NCI-H748 (cell line): ENCODE measurements around the gene SLC2A10.
"Not testable (repeated sequence)": the region's sequence is repeated elsewhere in the genome, so short reads cannot be mapped to it uniquely, and the experiment has no call there.

Experiments
- DNase-seq: peaks from one replicate; lab custom pipeline; 2025; ENCODE audit not compliant: unreplicated experiment; lab: John Stamatoyannopoulos, UW

The SLC2A10 gene

GRCh38 chr20:46709459-46710152 lies at the start of gene SLC2A10:
SLC2A10 (plus strand) TSS chr20:46709649; CDS start chr20:46709737, 88 bp downstream.
- no peak for DNase-seq

GRCh38 chr20:46660487-46660886 lies 49.0 kb upstream of the SLC2A10 start:
- no peak for DNase-seq

GRCh38 chr20:46661659-46662058 lies 47.8 kb upstream of the SLC2A10 start:
- DNase-seq, result no peak

GRCh38 chr20:46663531-46663930 lies 45.9 kb upstream of the SLC2A10 start:
- no peak for DNase-seq

- no peak for DNase-seq
These were observed 43.8 kb upstream of the SLC2A10 start for GRCh38 chr20:46665602-46666001.

GRCh38 chr20:46666306-46666705 lies 43.1 kb upstream of the SLC2A10 start:
- no peak for DNase-seq

- no peak for DNase-seq
These were observed 42.5 kb upstream of the SLC2A10 start for GRCh38 chr20:46666818-46667515.

GRCh38 chr20:46670228-46670584 lies 39.2 kb upstream of the SLC2A10 start:
- DNase-seq, result no peak

GRCh38 chr20:46670585-46671584 lies 38.6 kb upstream of the SLC2A10 start:
- peak; percentile 35 for DNase-seq

GRCh38 chr20:46671866-46672542 lies 37.4 kb upstream of the SLC2A10 start:
- DNase-seq, result no peak

- DNase-seq, result no peak
These were observed 36.8 kb upstream of the SLC2A10 start for GRCh38 chr20:46672543-46673148.

- no peak for DNase-seq
These were observed 35.8 kb upstream of the SLC2A10 start for GRCh38 chr20:46673394-46674252.

- DNase-seq, result no peak
These were observed 35.0 kb upstream of the SLC2A10 start for GRCh38 chr20:46674253-46675083.

- not testable (repeated sequence) for DNase-seq
These were observed 32.7 kb upstream of the SLC2A10 start for GRCh38 chr20:46676649-46677316.

- DNase-seq, result no peak
These were observed 31.8 kb upstream of the SLC2A10 start for GRCh38 chr20:46677608-46678007.

GRCh38 chr20:46678516-46678915 lies 30.9 kb upstream of the SLC2A10 start:
- no peak for DNase-seq

- no peak for DNase-seq
These were observed 28.8 kb upstream of the SLC2A10 start for GRCh38 chr20:46680684-46681031.
